MCF 10A (cell line): ENCODE results near the gene SMARCD3. TPM values are rescaled to one million over a fixed set of nuclear protein-coding genes. Genes with fewer than 3 reads are reported as not detected.

Experiments
- BruUV-seq: library from RNA; stranded (reverse); fragments of 400-500 nt; replicated peaks from 2 replicates; lab custom pipeline; 2021; lab: Mats Ljungman, UMichigan
- CTCF ChIA-PET: fragments of 300-600 bp; sonication (Branson Sonifier 250); formaldehyde crosslinking; extraction: SDS; loops from one replicate; lab custom pipeline; 2021; ENCODE audit warnings: antibody characterized with exemption, inconsistent platforms; lab: Yijun Ruan, JAX
- POLR2A ChIA-PET: fragments of 300-600, 350-650 bp; sonication (Branson Sonifier 250); formaldehyde crosslinking; extraction: SDS; loops from one replicate; lab custom pipeline; 2020; ENCODE audit warnings: antibody characterized with exemption, inconsistent platforms; lab: Yijun Ruan, JAX
- DNase-seq: peaks from one replicate; pipeline ENCODE4 v3.0.0-alpha.2; 2018; ENCODE audit not compliant: unreplicated experiment
- H3K27ac Mint-ChIP-seq: one replicate; pipeline ENCODE4 v1.8.0; 2022; ENCODE audit warnings: mild to moderate bottlenecking, low read depth, mixed read lengths; ENCODE audit not compliant: unreplicated experiment
- H3K27me3 Mint-ChIP-seq: one replicate; pipeline ENCODE4 v1.8.0; 2022; ENCODE audit warnings: mixed read lengths; ENCODE audit not compliant: insufficient read depth, unreplicated experiment
- H3K36me3 Mint-ChIP-seq: one replicate; pipeline ENCODE4 v1.8.0; 2022; ENCODE audit warnings: mild to moderate bottlenecking, moderate library complexity, mixed read lengths; ENCODE audit not compliant: insufficient read depth, unreplicated experiment
- H3K4me1 Mint-ChIP-seq: one replicate; pipeline ENCODE4 v1.8.0; 2022; ENCODE audit warnings: mixed read lengths; ENCODE audit not compliant: insufficient read depth, unreplicated experiment
- H3K4me3 Mint-ChIP-seq: one replicate; pipeline ENCODE4 v1.8.0; 2022; ENCODE audit warnings: mild to moderate bottlenecking, moderate library complexity, mixed read lengths; ENCODE audit not compliant: unreplicated experiment
- H3K9me3 Mint-ChIP-seq: one replicate; pipeline ENCODE4 v1.8.0; 2022; ENCODE audit warnings: mixed read lengths; ENCODE audit not compliant: unreplicated experiment
- intact Hi-C: fragments of 100-400 bp; cut with micrococcal nuclease; formaldehyde crosslinking; loops from 2 replicates; pipeline ENCODE4 v1.14.1; 2022
- total RNA-seq: library from RNA; stranded (reverse); gene quantifications from 2 replicates; pipeline ENCODE4 v1.2.3, GENCODE V29; 2022
- TF ChIP-seq, protein P1 (sequence below): fragments of 200-600 bp; IDR thresholded peaks from one replicate; pipeline ENCODE4 v1.8.0; 2022; ENCODE audit warnings: antibody characterized with exemption, mild to moderate bottlenecking; ENCODE audit not compliant: unreplicated experiment

Gene SMARCD3
- total RNA-seq, 1 experiment from 2014 or later: 3.8 TPM

DNA sequence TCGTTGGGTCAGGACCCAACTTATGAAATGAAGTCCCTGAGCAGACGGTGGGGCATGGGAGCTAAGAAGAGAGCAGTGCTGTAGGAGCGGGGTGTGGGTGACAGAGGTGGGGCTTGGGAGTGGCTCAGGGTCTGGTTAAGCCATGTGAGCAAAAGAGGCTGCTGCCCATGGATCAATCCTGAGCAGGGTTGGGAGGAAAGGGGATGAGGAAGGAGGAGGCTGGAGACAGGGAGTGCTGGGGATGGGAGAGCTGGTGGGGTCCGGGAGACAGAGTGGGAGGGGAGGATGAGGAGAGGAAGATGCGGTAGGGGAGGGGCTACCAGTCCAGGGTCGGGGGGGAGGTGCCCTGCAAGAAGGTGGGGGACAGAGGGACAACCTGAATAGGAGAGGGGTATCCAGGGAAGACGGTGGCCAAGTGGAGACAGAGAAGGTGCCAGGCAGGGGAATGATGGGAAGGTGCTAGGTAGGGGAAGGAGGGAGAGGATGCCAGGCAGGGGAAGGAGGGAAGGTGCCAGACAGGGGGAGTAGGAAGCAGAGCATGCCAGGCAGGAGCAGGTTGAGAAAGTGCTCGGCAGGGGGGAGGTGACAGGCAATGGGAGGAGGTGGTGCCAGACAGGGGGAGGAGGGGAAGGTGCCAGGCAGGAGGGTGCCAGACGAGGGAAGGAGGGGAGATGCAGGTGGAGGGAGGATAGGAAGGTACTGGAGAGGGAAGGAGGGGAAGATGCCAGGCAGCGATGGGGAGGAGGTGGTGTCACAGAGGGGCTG is 27.5 kb upstream of the SMARCD3 start:
- H3K27me3 Mint-ChIP-seq: peaks cover 19% of the 10 kb centered on the region

DNA sequence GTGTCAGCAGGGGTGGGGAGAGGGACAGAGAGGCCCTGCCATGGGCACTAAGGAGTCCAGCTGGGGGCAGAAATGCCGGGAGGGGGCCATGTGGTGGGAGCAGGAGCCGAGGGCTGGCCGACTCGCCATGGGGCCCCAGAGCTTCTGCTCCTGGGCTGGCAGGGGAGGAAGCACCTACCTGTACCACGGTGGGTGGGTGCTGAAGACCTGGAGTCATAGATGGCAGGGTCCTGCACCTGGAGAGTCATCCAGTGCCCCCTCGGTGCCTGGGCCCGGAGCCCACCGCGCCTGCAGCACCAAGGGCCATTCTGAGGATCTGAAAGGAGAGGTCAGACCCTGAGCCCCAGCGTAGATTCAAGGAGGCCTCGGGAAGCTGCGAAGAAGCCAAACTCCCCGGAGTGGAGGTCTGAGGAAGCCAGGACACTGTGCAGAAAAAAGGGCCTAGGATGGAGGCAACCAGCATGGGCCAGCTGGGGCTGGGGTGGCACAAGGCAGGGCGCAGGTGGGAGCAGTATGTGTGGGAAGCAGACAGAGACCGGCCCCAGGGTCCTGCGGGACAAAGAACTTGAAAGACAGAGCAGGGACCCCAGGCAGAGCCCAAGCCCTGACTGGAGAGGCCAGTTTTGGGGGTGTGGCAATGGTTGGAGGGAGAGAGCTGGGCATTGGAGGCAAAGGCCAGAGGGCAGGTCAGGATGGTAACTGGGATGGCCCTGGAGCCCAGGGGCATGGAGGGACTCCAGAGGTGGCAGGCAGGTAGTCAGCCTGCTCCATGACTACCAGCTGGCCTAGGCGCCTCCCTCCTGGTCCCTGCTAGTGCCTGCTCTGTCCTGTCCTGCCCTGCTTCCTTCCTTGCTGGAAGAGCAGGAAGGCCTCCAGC is 26.7 kb upstream of the SMARCD3 start:
- BruUV-seq: no TSS peak
- intact Hi-C loops: no loop called here
- ChIA-PET POLR2A (interaction anchor here (0.7 kb wide), 1 partner anchor 43 kb away, joined by 3 read pairs; no protein-coding TSS in a partner anchor), CTCF (interaction anchor here (0.6 to 1.2 kb wide), 4 partner anchors 32 to 68 kb away, joined by 3 read pairs; no protein-coding TSS in a partner anchor)
- Mint-ChIP-seq H3K4me3 (peak overlapping the region; percentile 41), H3K36me3 (peaks cover 4% of the 10 kb centered on the region), H3K27ac (no peak overlapping the region), H3K9me3 (no peaks in the 10 kb centered on the region), H3K4me1 (peaks cover 6% of the 10 kb centered on the region), H3K27me3 (peaks cover 11% of the 10 kb centered on the region)
- DNase-seq: no peak
- TF ChIP-seq, protein P1, sequence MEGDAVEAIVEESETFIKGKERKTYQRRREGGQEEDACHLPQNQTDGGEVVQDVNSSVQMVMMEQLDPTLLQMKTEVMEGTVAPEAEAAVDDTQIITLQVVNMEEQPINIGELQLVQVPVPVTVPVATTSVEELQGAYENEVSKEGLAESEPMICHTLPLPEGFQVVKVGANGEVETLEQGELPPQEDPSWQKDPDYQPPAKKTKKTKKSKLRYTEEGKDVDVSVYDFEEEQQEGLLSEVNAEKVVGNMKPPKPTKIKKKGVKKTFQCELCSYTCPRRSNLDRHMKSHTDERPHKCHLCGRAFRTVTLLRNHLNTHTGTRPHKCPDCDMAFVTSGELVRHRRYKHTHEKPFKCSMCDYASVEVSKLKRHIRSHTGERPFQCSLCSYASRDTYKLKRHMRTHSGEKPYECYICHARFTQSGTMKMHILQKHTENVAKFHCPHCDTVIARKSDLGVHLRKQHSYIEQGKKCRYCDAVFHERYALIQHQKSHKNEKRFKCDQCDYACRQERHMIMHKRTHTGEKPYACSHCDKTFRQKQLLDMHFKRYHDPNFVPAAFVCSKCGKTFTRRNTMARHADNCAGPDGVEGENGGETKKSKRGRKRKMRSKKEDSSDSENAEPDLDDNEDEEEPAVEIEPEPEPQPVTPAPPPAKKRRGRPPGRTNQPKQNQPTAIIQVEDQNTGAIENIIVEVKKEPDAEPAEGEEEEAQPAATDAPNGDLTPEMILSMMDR: no peak

More for the DNA sequence above, 27.5 kb upstream of the SMARCD3 start:
- no TSS peak for BruUV-seq
- peak; percentile 3 for DNase-seq
- Mint-ChIP-seq H3K27ac (no peak overlapping the region), H3K4me3 (peak overlapping the region; percentile 41), H3K36me3 (peaks cover 4% of the 10 kb centered on the region), H3K4me1 (peaks cover 6% of the 10 kb centered on the region), H3K9me3 (no peaks in the 10 kb centered on the region)
- TF ChIP-seq, protein P1: no peak
- POLR2A ChIA-PET: interaction anchor here (0.7 kb wide), 1 partner anchor 42 kb away, joined by 3 read pairs; no protein-coding TSS in a partner anchor
- intact Hi-C loops: no loop called here
- CTCF ChIA-PET: interaction anchor here (0.6 kb wide), 3 partner anchors 33 to 67 kb away, joined by 3 read pairs; no protein-coding TSS in a partner anchor

DNA sequence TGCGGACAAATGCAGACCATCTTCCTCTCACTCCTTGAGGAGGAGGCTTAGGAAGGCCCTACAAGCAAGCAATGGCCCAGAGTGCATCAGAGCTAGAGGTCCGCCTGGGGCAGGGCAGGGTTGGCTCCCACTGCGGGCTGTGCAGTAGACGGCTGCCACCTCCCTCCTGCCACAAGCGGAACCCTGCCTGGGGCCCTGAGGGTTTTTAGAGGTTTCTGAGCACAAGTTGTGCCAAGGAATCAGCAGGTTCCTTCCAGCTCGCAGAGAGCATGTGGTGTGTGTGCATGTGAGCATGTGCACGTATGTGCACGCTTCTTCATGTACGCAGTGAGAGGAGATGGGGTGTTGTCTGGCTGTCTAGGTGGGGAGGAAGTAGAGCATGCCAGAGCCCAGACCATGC is 25.9 kb upstream of the SMARCD3 start:
- Mint-ChIP-seq H3K4me3 (no peak overlapping the region), H3K27me3 (peaks cover 10% of the 10 kb centered on the region)
- intact Hi-C loops: no loop called here

More for the DNA sequence above, 25.9 kb upstream of the SMARCD3 start:
- POLR2A ChIA-PET: interaction anchor here (0.6 to 1.1 kb wide), 2 partner anchors 42 to 1256 kb away, joined by 3 read pairs; partner anchors contain the start of gene CHPF2
- Mint-ChIP-seq H3K27ac (no peak overlapping the region), H3K9me3 (no peaks in the 10 kb centered on the region), H3K36me3 (peaks cover 10% of the 10 kb centered on the region), H3K4me1 (peaks cover 6% of the 10 kb centered on the region)
- TF ChIP-seq, protein P1: no peak
- CTCF ChIA-PET: interaction anchor here (0.5 to 1.2 kb wide), 2 partner anchors 23 to 37 kb away, joined by 3 read pairs; no protein-coding TSS in a partner anchor
- BruUV-seq: no TSS peak
- no peak for DNase-seq
